Measurements from ENCODE around the gene KCNQ2.

DNA sequence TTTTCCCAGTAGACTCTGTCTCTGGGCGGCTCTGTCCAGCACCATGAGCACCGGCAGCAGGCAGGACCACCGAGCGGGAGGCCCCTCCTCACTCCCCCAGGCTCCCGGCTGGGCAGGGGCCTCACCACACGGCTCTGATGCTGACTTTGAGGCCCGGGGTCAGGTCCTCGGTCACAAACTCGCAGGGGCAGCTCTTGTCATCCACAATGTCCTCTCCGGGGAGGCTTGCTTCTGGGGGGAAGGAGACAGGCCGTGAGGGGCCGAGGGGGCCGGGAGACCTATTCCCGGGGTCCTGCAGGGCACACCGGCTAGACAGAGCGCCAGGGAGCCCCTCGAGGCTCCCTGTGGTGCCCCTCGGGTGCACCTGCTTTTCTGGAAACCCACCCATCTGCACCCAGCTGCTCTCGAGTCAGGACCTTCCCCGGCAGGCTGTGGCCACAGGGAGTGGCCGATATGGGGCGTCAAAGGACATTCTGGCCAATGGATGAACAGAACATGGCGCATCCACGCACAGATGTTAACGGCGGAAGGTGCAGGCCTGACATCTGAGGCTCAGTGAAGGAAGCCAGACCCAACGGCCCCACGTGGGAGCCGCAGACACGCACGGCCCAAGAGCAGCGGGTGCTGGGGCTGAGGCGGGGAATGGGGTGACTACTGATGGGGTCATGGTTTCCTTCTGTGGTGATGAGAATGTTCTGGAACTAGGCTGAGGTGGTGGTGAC is 58.3 kb downstream of the KCNQ2 start:
- TF ChIP-seq EZH2 (IDR thresholded peaks at IDR 0.05; ENCODE audit: low read depth, unreplicated experiment) (no peak), POLR2AphosphoS5 (IDR thresholded peaks at IDR 0.05; ENCODE audit: low read depth) (no peak), EZH2phosphoT487 (IDR thresholded peaks at IDR 0.05; ENCODE audit: unreplicated experiment) (no peak), JUNB (IDR thresholded peaks at IDR 0.05; ENCODE audit: unreplicated experiment) (no peak)
- TF ChIP-seq, protein P1, sequence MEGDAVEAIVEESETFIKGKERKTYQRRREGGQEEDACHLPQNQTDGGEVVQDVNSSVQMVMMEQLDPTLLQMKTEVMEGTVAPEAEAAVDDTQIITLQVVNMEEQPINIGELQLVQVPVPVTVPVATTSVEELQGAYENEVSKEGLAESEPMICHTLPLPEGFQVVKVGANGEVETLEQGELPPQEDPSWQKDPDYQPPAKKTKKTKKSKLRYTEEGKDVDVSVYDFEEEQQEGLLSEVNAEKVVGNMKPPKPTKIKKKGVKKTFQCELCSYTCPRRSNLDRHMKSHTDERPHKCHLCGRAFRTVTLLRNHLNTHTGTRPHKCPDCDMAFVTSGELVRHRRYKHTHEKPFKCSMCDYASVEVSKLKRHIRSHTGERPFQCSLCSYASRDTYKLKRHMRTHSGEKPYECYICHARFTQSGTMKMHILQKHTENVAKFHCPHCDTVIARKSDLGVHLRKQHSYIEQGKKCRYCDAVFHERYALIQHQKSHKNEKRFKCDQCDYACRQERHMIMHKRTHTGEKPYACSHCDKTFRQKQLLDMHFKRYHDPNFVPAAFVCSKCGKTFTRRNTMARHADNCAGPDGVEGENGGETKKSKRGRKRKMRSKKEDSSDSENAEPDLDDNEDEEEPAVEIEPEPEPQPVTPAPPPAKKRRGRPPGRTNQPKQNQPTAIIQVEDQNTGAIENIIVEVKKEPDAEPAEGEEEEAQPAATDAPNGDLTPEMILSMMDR (conservative IDR thresholded peaks at IDR 0.05; ENCODE audit: low read depth in 2 of 2), result no peak

Data from GM23338 (cell line).